Panc1 (cell line): ENCODE results near the gene HTR4. TPM values are rescaled to one million over a fixed set of nuclear protein-coding genes. Genes with fewer than 3 reads are reported as not detected.

ENCODE experiments used
- ATAC-seq: fragments of 200-7000 bp; cut with Tn5 transposase; 2 replicates; pipeline ENCODE4 v1.9.1; 2020; ENCODE audit warnings: mild to moderate bottlenecking, moderate library complexity
- BruUV-seq: library from RNA; stranded (reverse); fragments of 400-500 nt; replicated peaks from 2 replicates; lab custom pipeline; 2021; lab: Mats Ljungman, UMichigan
- CTCF ChIA-PET: fragments of 300-600 bp; sonication (Branson Sonifier 250); formaldehyde crosslinking; loops from one replicate; lab custom pipeline; 2022; ENCODE audit warnings: antibody characterized with exemption; lab: Charles Lee
- POLR2A ChIA-PET: fragments of 300-600 bp; sonication (Branson Sonifier 250); formaldehyde crosslinking; loops from one replicate; lab custom pipeline; 2022; ENCODE audit warnings: antibody characterized with exemption; lab: Charles Lee
- DNase-seq: peaks from one replicate; pipeline ENCODE4 v3.0.0-alpha.2; 2010; ENCODE audit warnings: low read depth, low spot score
- H3K27ac ChIP-seq: 2 replicates; pipeline ENCODE4 v1.5.1; 2011; ENCODE audit warnings: mild to moderate bottlenecking, low read length, inconsistent platforms
- H3K27me3 ChIP-seq: fragments of 200-500 bp; sonication (Bioruptor generic); 2 replicates; pipeline ENCODE4 v1.6.0; 2014; ENCODE audit warnings: low read length, inconsistent platforms; ENCODE audit not compliant: control insufficient read depth, insufficient read depth
- H3K36me3 ChIP-seq: fragments of 200-500 bp; sonication (Bioruptor generic); 2 replicates; pipeline ENCODE4 v1.5.1; 2014; ENCODE audit warnings: inconsistent platforms, mild to moderate bottlenecking, low read length, moderate library complexity; ENCODE audit not compliant: control insufficient read depth, insufficient read depth
- H3K4me1 ChIP-seq: 2 replicates; pipeline ENCODE4 v1.5.1; 2011; ENCODE audit warnings: inconsistent platforms, mild to moderate bottlenecking, low read length, moderate library complexity; ENCODE audit not compliant: control insufficient read depth, insufficient read depth
- H3K4me3 ChIP-seq, 2 experiments: 2 replicates each; pipeline ENCODE4 v1.5.1; 2011 to 2012; ENCODE audit warnings: low read depth in 2 of 2, low read length in 2 of 2, mild to moderate bottlenecking in 2 of 2, inconsistent platforms in 1 of 2, moderate library complexity in 1 of 2
- H3K9me3 ChIP-seq: fragments of 200-500 bp; sonication (Bioruptor generic); 2 replicates; pipeline ENCODE4 v1.5.1; 2014; ENCODE audit warnings: low read depth, mild to moderate bottlenecking, inconsistent platforms, low read length, moderate library complexity; ENCODE audit not compliant: control insufficient read depth, insufficient read depth
- POLR2AphosphoS5 ChIP-seq: IDR thresholded peaks from 2 replicates; pipeline ENCODE4 v1.6.1; 2012; ENCODE audit warnings: mild to moderate bottlenecking, low read depth, low read length, moderate library complexity
- SIN3A ChIP-seq: IDR thresholded peaks from 2 replicates; pipeline ENCODE4 v1.6.1; 2012; ENCODE audit warnings: low read depth, mild to moderate bottlenecking, low read length, moderate library complexity, borderline replicate concordance; ENCODE audit not compliant: insufficient read depth
- TCF7L2 ChIP-seq: IDR thresholded peaks from 2 replicates; pipeline ENCODE4 v1.6.1; 2011; ENCODE audit warnings: mild to moderate bottlenecking, low read depth, low read length, inconsistent platforms
- in situ Hi-C: cut with HindIII; loops from 2 replicates; pipeline ENCODE4 v1.10.0; 2016; ENCODE audit warnings: low sequenced_read_pairs, low pct_unique_long_range_greater_than_20kb
- intact Hi-C: fragments of 100-400 bp; cut with micrococcal nuclease; formaldehyde crosslinking; loops from one replicate; pipeline ENCODE4 v1.10.0; 2022; ENCODE audit not compliant: unreplicated experiment
- total RNA-seq: library from RNA; stranded (reverse); gene quantifications from one replicate; pipeline ENCODE4 v1.2.1, GENCODE V29; 2021; ENCODE audit not compliant: unreplicated experiment
- TF ChIP-seq, protein P1 (sequence below): fragments of 450-650 bp; IDR thresholded peaks from 2 replicates; pipeline ENCODE4 v1.5.1; 2017; ENCODE audit warnings: mild to moderate bottlenecking
- TF ChIP-seq, protein P2 (sequence below), 2 experiments: IDR thresholded peaks; 2 replicates each; pipeline ENCODE4 v1.6.1; 2011 to 2012; ENCODE audit warnings: low read depth in 2 of 2, control low read depth in 1 of 2, low read length in 1 of 2, mild to moderate bottlenecking in 1 of 2, moderate library complexity in 1 of 2; ENCODE audit not compliant: insufficient read depth in 1 of 2

Gene HTR4
- total RNA-seq, 1 experiment from 2014 or later, result not detected

DNA sequence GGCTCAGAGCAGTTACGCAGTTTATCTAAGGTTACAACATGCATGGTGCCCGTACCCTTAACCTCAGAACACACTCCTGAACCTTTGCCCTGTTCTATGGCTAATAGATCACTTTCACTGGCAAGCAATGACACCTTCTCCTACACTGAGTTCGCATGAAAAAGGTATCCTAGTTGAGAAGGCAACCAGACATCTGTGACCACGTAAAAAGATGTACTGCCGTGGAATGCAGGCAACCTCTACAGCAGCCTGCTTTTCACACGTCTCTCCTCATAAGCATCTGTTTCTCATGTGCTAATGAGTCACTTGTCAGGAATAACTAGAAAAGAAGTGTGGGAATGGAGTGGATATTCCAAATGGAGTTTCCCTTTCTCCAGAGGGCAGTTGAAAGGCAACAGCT, 199.1 kb downstream of the HTR4 start:
- TF ChIP-seq, protein P1, sequence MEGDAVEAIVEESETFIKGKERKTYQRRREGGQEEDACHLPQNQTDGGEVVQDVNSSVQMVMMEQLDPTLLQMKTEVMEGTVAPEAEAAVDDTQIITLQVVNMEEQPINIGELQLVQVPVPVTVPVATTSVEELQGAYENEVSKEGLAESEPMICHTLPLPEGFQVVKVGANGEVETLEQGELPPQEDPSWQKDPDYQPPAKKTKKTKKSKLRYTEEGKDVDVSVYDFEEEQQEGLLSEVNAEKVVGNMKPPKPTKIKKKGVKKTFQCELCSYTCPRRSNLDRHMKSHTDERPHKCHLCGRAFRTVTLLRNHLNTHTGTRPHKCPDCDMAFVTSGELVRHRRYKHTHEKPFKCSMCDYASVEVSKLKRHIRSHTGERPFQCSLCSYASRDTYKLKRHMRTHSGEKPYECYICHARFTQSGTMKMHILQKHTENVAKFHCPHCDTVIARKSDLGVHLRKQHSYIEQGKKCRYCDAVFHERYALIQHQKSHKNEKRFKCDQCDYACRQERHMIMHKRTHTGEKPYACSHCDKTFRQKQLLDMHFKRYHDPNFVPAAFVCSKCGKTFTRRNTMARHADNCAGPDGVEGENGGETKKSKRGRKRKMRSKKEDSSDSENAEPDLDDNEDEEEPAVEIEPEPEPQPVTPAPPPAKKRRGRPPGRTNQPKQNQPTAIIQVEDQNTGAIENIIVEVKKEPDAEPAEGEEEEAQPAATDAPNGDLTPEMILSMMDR, result no peak
- TF ChIP-seq SIN3A (no peak), POLR2AphosphoS5 (no peak), TCF7L2 (no peak)
- TF ChIP-seq, protein P2, sequence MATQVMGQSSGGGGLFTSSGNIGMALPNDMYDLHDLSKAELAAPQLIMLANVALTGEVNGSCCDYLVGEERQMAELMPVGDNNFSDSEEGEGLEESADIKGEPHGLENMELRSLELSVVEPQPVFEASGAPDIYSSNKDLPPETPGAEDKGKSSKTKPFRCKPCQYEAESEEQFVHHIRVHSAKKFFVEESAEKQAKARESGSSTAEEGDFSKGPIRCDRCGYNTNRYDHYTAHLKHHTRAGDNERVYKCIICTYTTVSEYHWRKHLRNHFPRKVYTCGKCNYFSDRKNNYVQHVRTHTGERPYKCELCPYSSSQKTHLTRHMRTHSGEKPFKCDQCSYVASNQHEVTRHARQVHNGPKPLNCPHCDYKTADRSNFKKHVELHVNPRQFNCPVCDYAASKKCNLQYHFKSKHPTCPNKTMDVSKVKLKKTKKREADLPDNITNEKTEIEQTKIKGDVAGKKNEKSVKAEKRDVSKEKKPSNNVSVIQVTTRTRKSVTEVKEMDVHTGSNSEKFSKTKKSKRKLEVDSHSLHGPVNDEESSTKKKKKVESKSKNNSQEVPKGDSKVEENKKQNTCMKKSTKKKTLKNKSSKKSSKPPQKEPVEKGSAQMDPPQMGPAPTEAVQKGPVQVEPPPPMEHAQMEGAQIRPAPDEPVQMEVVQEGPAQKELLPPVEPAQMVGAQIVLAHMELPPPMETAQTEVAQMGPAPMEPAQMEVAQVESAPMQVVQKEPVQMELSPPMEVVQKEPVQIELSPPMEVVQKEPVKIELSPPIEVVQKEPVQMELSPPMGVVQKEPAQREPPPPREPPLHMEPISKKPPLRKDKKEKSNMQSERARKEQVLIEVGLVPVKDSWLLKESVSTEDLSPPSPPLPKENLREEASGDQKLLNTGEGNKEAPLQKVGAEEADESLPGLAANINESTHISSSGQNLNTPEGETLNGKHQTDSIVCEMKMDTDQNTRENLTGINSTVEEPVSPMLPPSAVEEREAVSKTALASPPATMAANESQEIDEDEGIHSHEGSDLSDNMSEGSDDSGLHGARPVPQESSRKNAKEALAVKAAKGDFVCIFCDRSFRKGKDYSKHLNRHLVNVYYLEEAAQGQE (IDR thresholded peaks at IDR 0.05; ENCODE audit: insufficient read depth in 1 of 2, low read depth in 2 of 2, low read length in 1 of 2), result no peak
- Histone ChIP-seq H3K27ac (no peak overlapping the region), H3K36me3 (no peaks in the 10 kb centered on the region), H3K4me3 (no peak overlapping the region), H3K4me1 (no peaks in the 10 kb centered on the region), H3K9me3 (no peaks in the 10 kb centered on the region), H3K27me3 (no peaks in the 10 kb centered on the region; the same call in 1 of the 2 replicates)
- CTCF ChIA-PET, result interaction anchor here (0.8 kb wide), 1 partner anchor 276 kb away, joined by 3 read pairs; no protein-coding TSS in a partner anchor
- DNase-seq (no peak), ATAC-seq (no peak)
- in situ Hi-C loops, result no loop called here
- POLR2A ChIA-PET, result no interaction called here
- BruUV-seq, result no TSS peak
- intact Hi-C loops, result loop anchor here (10.0 kb wide), 1 partner anchor 580 kb away; no protein-coding TSS in a partner anchor

DNA sequence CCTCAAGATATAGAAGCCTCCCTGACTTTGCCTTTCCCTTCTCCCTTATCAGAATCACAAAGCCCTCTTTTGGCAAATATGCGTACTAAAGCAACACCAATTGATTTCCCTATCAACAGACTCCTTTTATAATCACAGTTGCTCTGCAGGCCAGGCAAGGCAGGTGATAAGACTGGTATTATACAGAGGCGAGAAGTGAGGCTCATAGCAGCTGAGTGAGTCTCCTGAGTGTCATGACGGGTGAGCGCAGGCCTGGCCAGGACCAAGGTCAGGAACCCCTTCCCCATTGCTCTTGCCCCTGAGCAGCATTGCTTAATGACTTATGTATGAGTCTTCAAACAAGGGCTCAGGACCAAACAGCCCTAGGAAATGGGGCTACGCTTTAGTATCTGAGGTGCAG, 199.8 kb downstream of the HTR4 start:
- CTCF ChIA-PET, result interaction anchor here (0.6 kb wide), 1 partner anchor 239 kb away, joined by 8 read pairs; no protein-coding TSS in a partner anchor
- TF ChIP-seq, protein P1, result no peak
- TF ChIP-seq TCF7L2 (no peak), SIN3A (no peak), POLR2AphosphoS5 (no peak)
- TF ChIP-seq, protein P2 (IDR thresholded peaks at IDR 0.05; ENCODE audit: insufficient read depth in 1 of 2, low read depth in 2 of 2, low read length in 1 of 2), result no peak
- H3K27ac ChIP-seq, result no peak overlapping the region

More for the DNA sequence above, 199.8 kb downstream of the HTR4 start:
- Histone ChIP-seq H3K4me1 (no peaks in the 10 kb centered on the region), H3K4me3 (no peak overlapping the region), H3K27me3 (no peaks in the 10 kb centered on the region; the same call in 1 of the 2 replicates), H3K36me3 (no peaks in the 10 kb centered on the region), H3K9me3 (no peaks in the 10 kb centered on the region)
- ATAC-seq (no peak), DNase-seq (no peak)
- BruUV-seq, result no TSS peak
- POLR2A ChIA-PET, result no interaction called here
- in situ Hi-C loops, result no loop called here
- intact Hi-C loops, result loop anchor here (10.0 kb wide), 1 partner anchor 580 kb away; no protein-coding TSS in a partner anchor
